ENCODE measurements around the gene GPR146. TPM values are rescaled to one million over a fixed set of nuclear protein-coding genes. Genes with fewer than 3 reads are reported as not detected.

Gene GPR146
- total and polyA plus RNA-seq, 2 of the 13 experiments (the other 11 are each of a cell fraction or from before 2014, with no cell fraction given) = 2.0 to 15.9 TPM

DNA sequence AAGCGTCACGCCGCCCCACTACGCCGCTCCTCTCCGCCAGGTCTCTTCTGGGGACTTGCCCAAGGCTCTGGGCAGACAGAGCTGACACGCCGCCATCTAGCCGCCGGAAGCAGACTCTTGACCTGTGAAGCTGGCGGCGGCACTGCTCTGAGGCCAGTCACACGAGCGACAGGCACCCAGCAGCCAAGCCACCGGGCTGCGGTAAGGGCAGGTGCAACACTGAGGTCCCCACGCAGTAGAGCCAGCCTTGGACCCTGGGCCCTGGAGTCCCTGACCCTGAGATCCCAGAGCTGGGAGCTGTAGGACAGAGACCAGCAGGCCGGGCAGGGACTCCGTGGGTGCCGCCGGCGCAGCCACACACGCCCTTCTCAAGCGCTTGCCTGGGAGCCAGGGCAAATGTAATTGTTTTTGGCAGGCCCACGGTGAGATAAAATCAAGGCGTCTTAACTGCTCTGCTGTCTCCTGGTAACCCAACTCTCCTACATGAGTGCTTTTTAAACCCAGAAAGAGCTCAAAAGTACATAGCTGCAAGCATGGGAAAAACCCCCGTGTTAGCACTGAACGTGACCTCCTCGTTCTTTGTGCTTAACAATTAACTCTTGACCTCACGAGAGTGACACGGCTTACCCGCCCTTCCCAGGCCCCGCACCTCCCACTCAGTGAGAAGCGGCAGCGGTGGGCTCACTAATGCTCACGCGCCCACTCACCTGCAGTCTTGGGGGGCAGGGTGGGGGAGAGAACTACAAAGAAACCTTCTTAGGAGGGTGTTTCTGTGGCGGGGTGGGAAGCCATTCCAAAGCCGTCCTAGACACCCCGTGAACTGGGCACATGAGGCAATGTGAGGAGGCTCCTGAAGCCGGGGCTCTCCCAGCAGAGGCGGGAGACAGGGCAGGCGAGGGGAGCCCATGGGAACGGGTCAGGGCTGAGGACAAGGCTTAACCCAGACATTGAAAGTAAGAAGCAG lies 52.1 kb downstream of the GPR146 start:
- Histone ChIP-seq H3K9ac (ENCODE audit: insufficient read depth, low read depth, low read length) (peak overlapping the region; percentile 31), H3K27me3 (ENCODE audit: control insufficient read depth in 1 of 2, insufficient read depth in 2 of 2, low read length in 2 of 2) (no peaks in the 10 kb centered on the region), H3K4me3 (replicated peaks in 1 of 3; ENCODE audit: insufficient read depth in 1 of 3, low read depth in 2 of 3, low read length in 3 of 3) (no peak overlapping the region; a peak in 1 of 6 replicates), H3K79me2 (ENCODE audit: insufficient read depth, low read length) (peaks cover 32% of the 10 kb centered on the region), H3K4me1 (ENCODE audit: insufficient read depth, low read length) (peaks cover 52% of the 10 kb centered on the region), H4K20me1 (ENCODE audit: insufficient read depth, low read length) (no peaks in the 10 kb centered on the region), H2AFZ (ENCODE audit: low read length) (no peak overlapping the region), H3K4me2 (ENCODE audit: low read depth, low read length) (peak overlapping the region; percentile 36), H3K27ac (ENCODE audit: extremely low read length, insufficient read depth, low read length) (peak overlapping the region; percentile 55), H3K36me3 (replicated peaks in 1 of 2; ENCODE audit: control insufficient read depth in 1 of 2, insufficient read depth in 2 of 2, low read length in 2 of 2) (peaks cover 20 to 34% of the 10 kb centered on the region in 2 experiments; a peak in 4 of 5 replicates), H3K9me3 (ENCODE audit: low read length) (no peaks in the 10 kb centered on the region)
- ATAC-seq (peak; percentile 12), DNase-seq (ENCODE audit: low spot score) (no peak), FAIRE-seq (peak; percentile 50)
- ChIA-PET CTCF (ENCODE audit: low intra/inter-chr PET ratio, low total read pairs) (no interaction called here), POLR2A (interaction anchor here (0.6 to 1.5 kb wide), 3 partner anchors 8 to 61 kb away, joined by 4 to 5 read pairs (median 4); partner anchors contain the start of gene GPER1)
- no TSS peak for BruUV-seq (replicated peaks)
- intact Hi-C loops (cut with micrococcal nuclease; ENCODE audit: unreplicated experiment) (no loop called here), in situ Hi-C loops (cut with HindIII; ENCODE audit: extremely low pct_ligation_motif_present, low pct_unique_long_range_greater_than_20kb) (no loop called here)
- 62% methylated on average over 43 of the region's 44 CpGs for WGBS (ENCODE audit: low lambda C conversion rate)
- TF ChIP-seq TBP (CRISPR knock-in tag; IDR thresholded peaks at IDR 0.05) (no peak), CC2D1A (CRISPR knock-in tag; IDR thresholded peaks at IDR 0.05) (no peak), ARID4A (CRISPR knock-in tag; IDR thresholded peaks at IDR 0.05; ENCODE audit: borderline replicate concordance) (peak; percentile 14; the same call in 1 of the 2 replicates), ZNF383 (CRISPR knock-in tag; IDR thresholded peaks at IDR 0.05; ENCODE audit: borderline replicate concordance) (no peak), HOXA3 (CRISPR knock-in tag; IDR thresholded peaks at IDR 0.05) (peak; percentile 65), IRF1 (CRISPR knock-in tag; IDR thresholded peaks at IDR 0.05; ENCODE audit: low read depth) (no peak), RAD51 (IDR thresholded peaks at IDR 0.05; ENCODE audit: borderline replicate concordance) (no peak), JUND (CRISPR knock-in tag; IDR thresholded peaks at IDR 0.05) (no peak), HNF4A (CRISPR knock-in tag; IDR thresholded peaks at IDR 0.05) (peak; percentile 69), RAD21 (CRISPR knock-in tag; IDR thresholded peaks at IDR 0.05) (no peak)
- TF ChIP-seq, protein P1, sequence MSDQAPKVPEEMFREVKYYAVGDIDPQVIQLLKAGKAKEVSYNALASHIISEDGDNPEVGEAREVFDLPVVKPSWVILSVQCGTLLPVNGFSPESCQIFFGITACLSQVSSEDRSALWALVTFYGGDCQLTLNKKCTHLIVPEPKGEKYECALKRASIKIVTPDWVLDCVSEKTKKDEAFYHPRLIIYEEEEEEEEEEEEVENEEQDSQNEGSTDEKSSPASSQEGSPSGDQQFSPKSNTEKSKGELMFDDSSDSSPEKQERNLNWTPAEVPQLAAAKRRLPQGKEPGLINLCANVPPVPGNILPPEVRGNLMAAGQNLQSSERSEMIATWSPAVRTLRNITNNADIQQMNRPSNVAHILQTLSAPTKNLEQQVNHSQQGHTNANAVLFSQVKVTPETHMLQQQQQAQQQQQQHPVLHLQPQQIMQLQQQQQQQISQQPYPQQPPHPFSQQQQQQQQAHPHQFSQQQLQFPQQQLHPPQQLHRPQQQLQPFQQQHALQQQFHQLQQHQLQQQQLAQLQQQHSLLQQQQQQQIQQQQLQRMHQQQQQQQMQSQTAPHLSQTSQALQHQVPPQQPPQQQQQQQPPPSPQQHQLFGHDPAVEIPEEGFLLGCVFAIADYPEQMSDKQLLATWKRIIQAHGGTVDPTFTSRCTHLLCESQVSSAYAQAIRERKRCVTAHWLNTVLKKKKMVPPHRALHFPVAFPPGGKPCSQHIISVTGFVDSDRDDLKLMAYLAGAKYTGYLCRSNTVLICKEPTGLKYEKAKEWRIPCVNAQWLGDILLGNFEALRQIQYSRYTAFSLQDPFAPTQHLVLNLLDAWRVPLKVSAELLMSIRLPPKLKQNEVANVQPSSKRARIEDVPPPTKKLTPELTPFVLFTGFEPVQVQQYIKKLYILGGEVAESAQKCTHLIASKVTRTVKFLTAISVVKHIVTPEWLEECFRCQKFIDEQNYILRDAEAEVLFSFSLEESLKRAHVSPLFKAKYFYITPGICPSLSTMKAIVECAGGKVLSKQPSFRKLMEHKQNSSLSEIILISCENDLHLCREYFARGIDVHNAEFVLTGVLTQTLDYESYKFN (CRISPR knock-in tag; conservative IDR thresholded peaks at IDR 0.05) = 0 out of 2 replicates have a peak, but pooled peaks have one; percentile 21
- TF ChIP-seq, protein P2, sequence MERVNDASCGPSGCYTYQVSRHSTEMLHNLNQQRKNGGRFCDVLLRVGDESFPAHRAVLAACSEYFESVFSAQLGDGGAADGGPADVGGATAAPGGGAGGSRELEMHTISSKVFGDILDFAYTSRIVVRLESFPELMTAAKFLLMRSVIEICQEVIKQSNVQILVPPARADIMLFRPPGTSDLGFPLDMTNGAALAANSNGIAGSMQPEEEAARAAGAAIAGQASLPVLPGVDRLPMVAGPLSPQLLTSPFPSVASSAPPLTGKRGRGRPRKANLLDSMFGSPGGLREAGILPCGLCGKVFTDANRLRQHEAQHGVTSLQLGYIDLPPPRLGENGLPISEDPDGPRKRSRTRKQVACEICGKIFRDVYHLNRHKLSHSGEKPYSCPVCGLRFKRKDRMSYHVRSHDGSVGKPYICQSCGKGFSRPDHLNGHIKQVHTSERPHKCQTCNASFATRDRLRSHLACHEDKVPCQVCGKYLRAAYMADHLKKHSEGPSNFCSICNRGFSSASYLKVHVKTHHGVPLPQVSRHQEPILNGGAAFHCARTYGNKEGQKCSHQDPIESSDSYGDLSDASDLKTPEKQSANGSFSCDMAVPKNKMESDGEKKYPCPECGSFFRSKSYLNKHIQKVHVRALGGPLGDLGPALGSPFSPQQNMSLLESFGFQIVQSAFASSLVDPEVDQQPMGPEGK (CRISPR knock-in tag; IDR thresholded peaks at IDR 0.05) = 0 out of 2 replicates have a peak, but pooled peaks have one; percentile 22

Measured in HepG2 (cell line).